ENCODE data around the gene XCL2.
"Not testable (repeated sequence)": the region's sequence is repeated elsewhere in the genome, so short reads cannot be mapped to it uniquely, and the experiment has no call there.

XCL2 gene

DNA sequence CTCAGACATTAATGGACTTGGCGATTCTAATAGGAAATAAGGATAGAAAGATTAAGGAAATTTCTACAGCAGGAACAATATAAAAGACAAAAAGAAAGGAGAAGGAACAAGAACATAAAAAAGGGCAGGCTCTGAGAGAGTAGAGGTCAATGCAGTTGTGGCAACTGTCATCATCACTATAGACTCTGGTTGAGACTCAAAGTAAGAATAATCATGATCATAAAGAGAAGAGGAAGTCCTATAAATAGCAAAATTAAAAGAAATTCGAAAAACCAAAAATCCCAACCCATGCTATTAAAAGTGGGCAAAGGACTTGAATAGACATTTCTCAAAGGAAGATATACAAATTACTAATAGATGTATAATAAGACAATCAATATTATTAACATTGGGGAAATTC, 18.2 kb upstream of the XCL2 start:
- no peak for FAIRE-seq
- no peak for DNase-seq (ENCODE audit: insufficient read length, low spot score)

DNA sequence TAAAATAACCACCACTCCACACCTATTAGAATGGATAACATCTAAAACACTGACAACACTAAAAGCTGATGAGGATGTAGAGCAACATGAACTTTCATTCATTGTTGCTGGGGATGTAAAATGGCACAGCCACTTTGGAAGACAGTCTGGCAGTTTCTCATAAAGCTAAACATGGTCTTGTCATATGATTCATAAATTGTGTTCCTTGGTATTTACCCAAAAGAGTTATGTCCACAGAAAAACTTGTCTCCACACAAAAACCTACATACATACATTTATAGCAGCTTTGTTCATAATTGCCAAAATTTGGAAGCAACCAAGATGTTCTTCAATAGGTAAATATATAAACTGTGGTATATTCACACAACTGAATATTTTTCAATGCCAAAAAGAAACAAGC, 16.6 kb upstream of the XCL2 start:
- no peak for FAIRE-seq
- no peak for DNase-seq (ENCODE audit: insufficient read length, low spot score)

DNA sequence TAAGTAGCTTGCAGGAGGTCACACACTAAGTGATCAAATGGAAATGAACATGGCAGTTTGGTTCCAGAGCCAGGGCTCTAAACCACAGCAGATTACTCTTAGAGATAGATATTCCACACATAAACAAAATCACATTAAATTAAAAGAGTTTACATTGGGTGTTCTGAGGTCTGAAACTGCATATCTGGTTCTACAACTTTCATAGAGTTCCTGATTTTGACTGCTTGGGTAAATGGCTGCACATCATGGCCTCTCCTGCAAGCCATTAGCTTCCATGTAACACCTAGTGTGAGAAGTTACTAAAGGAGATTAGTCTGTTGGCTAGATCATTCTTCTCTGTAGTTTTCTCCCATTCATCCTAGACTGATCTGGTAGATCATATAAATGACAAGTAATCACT, 12.8 kb upstream of the XCL2 start:
- FAIRE-seq: no peak
- DNase-seq (ENCODE audit: insufficient read length, low spot score): no peak

DNA sequence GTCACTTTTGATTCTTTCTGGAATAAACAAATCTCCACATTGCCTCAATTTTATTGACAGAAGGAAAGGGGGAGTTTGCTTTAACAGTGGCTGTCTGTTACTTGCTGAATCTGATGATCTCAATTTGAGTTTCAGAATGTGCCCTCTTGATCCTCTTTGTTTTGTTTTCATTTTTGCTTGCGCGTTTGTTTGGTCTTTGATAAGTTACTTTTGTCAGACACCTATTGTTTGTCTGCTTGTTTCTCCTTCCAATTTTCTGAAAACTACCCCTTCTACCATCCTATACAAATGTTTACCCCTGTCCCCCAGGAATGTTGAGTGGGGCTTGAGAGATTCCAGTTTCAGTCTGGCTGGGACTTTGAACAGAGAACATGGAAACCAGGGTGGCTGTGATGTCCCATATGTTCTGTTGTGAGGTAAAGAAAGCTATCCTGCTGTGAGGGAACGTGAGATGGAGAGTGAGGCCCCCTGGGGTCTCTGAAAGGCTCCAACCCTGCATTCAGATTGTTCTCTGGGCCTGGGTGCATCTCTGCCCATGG, 11.8 kb upstream of the XCL2 start:
- FAIRE-seq (no peak), DNase-seq (ENCODE audit: insufficient read length, low spot score) (no peak)

DNA sequence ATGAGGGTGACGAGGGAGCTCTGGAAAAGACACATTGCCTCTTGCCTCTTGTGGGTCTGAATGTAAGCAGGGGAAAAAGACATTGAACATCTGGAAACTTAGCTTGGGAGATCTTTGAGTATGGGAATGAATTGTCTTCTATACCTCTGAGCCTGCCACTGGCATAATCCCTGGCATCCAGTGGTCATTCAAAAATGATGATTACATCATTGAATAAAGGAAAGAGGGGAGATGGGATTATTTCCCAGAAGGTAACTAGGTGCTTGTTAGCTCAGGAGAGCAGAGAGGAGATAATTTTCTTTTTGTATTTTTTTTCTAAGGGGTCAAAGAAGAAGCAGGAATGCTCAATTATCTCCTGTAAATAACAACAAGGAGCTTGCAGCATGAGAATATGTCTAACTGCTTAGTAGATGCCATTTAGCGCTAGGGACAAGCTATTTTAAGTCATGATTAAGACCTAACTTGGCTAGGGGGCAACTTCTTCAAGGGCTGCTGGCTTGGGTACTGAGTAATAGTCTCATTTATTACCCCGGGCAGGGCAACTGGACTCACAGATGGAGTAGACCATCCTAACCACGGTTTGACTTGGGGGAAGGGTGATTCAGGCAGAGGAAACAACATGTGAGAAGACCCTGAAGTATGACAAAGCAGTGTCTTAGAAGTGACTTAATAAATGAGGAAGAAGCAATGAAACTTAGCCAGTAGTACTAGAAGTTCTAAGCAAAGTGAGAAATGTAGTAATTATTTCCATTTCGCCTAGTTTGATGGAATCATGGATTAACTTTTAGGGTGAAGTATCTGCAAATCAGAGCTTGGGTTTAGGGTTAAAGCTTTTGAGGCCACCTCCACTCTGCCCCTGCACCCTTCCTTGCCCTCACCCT, 11.0 kb upstream of the XCL2 start:
- DNase-seq (ENCODE audit: insufficient read length, low spot score): no peak
- no peak for FAIRE-seq

DNA sequence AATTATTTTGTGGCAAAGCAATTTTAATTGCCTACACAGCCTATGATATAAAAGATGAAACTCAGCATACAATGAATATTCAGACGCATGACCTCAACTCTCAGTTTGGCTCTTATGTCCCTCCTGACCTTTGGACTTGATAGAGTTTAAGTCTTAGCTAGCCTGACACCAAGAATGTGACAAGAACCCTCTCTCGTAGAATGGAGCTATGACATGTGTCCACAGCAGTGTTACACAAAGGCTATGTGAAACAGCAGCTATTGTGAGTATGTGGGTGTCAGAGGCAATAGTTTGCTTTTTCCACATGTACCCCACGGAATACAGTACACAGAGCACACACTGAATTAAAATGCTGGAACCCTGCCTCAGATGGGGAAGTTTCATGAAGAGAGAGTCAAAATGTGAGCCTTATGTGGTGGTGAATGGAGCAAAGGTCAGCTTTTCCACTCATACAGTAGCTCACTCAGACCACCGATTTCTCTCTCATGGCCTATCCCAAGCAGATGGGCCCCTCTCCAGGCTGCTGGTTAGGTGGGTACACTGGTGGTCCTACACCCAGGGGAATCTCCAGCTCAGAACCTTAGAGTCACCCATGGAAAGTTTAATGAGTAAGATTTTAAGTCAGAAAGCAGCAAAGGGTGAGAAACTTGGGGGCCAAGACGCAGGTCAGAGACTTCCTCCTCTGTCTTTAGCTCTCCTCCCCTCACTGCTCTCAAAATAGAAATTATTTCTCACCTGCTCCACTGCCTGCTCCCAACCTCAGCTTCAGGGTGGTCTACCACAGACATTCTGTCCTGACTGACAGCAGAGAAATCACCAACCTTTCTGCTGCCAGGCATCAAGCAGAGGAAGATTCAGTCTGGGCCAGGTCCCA, 10.1 kb upstream of the XCL2 start:
- FAIRE-seq: no peak

DNA sequence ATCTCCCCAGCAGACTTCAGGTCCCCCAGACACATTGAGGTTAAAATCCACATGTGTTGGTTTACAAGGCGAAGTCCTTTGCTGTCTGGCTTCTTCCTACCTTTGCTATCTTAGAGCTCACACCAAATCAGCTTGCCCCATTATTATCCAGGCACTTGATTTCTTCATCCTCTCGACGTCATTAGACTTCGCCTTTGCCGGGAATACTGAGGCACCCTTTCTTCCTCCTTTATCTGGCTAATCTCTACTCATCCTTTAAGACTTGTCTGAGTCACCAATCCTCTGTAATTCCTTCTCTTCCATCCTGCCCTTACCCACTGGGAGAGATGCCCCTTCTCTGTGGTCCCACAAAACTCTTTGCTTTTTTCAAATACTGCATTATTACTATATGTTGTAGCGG, 9.2 kb upstream of the XCL2 start:
- DNase-seq (ENCODE audit: insufficient read length, low spot score) (no peak), FAIRE-seq (no peak)

More for the DNA sequence above, 10.1 kb upstream of the XCL2 start:
- no peak for DNase-seq (ENCODE audit: insufficient read length, low spot score)

DNA sequence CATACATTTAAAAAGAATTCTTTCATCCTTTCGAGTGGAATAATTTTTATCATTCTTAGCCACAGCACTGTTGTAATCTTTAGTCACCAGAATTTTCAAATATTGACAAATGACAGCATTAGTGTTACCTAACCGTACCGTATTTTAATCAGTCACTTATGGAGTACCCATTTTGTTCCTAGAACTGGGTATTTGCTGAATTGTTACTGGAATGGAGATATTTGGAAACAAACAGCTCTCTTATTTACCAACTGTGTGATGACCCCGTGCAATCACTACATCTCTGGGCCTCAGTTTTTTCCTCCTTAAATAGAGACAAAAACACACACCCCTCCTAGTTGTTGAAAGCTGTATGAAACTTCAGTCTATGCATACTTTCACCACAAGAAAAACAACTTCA, 7.9 kb upstream of the XCL2 start:
- FAIRE-seq: no peak

DNA sequence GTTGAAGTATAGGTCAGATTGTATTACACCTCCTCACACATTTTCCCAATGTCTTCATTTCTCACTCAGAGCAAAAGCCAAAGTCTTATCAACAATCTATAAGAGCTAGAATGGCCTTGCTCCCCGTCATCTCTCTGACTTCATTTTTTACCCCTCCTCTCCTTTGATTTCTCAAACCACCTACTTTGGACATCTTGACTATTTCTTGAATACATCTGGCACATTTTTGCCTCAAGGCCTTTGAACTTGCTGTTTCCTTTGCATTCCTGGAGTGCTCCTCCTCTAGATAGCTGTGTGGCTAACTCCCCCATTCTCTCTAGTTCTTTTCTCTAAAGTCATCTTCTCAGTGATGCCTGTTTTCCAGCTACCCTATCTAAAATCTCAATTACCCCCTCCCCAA, 7.2 kb upstream of the XCL2 start:
- DNase-seq (ENCODE audit: insufficient read length, low spot score) (no peak), FAIRE-seq (no peak)

More for the DNA sequence above, 7.9 kb upstream of the XCL2 start:
- DNase-seq (ENCODE audit: insufficient read length, low spot score): no peak

DNA sequence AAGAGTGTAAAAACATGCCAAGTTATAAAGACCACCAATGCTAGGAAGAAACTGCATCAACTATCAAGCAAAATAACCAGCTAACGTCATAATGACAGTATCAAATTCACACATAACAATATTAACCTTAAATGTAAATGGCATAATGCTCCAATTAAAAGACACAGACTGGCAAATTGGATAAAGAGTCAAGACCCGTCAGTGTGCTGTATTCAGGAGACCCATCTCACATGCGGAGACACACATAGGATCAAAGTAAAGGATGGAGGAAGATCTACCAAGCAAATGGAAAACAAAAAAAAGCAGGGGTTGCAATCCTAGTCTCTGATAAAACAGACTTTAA, 2.7 kb upstream of the XCL2 start:
- DNase-seq (ENCODE audit: insufficient read length, low spot score); FAIRE-seq: not testable (repeated sequence)

DNA sequence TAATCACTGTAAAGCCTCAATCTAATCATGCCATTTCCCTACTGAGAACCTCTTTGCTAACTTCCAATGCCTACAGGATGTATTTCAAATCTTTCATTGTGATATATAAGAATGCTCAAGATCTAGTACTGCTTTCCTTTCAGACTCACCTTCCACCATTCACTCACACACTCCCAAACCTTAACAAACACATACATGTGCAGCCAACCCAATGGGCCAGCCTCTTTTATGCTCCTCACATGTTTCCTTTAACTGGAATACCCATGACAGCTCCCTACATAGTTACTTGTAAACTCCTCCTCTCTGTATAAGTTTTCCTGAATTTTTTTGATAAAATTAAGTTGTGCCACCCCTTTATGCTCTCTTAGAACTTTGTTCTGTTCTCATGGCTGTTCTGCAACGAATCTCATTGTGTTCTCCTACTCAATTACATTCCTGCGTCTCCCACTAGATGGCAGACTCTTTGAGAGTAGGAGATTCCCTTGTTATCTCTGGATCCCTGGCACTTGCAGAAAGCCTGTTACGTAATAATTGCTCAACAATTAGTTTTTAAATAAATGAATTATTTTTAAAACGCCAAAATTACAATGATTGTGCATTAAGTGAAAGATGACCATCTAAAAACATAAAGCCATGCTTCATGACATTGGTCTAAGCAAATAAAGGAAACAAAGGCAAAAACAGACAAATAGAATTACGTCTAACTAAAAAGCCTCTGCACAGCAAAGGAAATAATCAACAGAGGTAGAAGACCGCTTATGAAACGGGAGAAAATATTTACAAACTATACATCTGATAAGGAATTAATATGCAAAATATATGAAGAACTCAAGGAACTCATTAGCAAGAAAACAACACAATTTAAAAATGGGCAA, 2.1 kb upstream of the XCL2 start:
- not testable (repeated sequence) for DNase-seq (ENCODE audit: insufficient read length, low spot score); FAIRE-seq

DNA sequence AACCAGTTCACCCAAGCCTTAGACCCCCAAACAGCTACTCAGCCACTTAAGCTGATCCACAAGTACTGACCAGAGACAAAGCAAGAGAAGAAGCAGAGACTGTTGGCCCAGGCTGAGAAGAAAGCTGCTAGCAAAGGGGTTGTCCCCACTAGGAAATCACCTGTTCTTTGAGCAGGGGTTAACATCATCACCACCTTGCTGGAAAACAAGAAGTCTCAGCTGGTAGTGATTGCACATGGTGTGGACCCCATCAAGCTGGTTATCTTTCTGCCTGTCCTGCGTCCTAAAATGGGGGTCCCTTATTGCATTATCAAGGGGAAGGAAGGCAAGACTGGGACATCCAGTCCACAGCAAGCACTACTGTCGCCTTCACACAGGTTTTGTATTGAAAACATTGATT, 819 bp downstream of the XCL2 start:
- FAIRE-seq; DNase-seq (ENCODE audit: insufficient read length, low spot score): not testable (repeated sequence)

DNA sequence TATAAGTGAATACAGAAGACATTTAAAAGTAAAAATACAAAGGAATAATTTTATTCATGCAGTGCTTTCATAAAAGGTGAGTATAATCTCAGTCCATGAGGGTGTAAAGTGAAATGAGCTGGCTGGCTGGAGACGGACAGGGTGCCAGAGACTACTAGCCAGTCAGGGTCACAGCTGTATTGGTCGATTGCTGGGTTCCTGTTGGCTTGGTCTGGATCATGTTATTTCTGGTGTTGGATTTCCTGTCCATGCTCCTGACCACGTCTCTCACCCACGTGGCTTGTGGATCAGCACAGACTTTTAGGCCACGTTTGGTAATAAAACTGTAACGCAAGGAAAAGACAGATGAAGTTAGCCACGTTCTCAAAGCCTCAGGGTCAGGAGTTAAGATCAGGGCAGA, 3.0 kb downstream of the XCL2 start:
- FAIRE-seq: not testable (repeated sequence)

DNA sequence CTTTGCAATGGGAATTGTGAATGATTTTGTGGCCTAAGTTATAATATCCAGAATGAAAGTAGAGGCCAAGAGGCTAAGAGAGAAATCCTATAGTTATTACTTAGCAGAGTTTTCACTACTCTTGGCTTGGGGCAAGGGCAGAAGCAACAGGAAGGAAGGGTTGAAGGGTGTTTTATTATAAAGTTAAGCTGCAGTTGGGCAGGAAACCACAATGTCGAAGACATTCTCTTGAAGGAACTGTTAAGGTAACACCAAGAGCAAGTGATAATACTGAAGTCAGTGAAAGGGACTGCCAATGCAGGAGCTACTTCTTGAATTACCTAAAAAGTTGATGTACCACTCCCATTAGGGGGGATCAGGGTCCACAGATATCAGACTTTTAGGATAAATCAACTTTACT, 8.3 kb downstream of the XCL2 start:
- no peak for FAIRE-seq
- DNase-seq (ENCODE audit: insufficient read length, low spot score): no peak

More for the DNA sequence above, 3.0 kb downstream of the XCL2 start:
- DNase-seq (ENCODE audit: insufficient read length, low spot score): not testable (repeated sequence)

DNA sequence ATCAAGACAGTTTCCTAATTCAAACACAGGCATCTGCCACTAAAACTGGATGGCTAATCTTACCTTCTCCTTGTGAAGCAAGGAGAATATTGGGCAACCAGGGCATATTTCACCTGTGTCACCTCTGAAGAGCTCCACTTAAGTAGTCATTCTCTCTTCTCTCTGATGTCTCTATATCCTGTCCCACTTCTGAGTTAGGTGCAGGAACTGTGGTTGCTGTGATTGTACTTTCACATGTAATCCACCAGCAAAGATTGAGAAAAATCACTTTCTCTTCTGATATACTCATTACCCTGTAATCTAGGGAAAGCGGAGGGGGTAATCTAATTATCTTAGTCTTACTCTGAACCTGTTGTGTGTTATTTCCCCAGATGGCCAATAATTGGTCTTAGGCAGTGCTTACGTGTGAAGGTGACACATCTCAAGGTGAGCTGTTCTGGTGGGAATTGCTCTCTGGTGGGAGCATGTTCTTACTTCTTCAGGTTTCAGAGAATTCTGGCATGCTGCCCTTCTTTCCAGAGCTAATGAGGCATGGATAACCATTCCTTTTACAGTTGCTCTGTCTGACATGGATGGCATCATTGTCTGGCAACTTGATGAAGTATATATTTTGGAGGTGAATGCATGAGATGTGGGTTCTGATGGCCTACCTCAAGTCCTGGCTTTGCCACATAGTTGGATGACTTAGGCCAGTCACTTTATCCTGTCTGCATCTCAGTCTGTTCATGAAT, 12.0 kb downstream of the XCL2 start:
- FAIRE-seq: no peak
- no peak for DNase-seq (ENCODE audit: insufficient read length, low spot score)

DNA sequence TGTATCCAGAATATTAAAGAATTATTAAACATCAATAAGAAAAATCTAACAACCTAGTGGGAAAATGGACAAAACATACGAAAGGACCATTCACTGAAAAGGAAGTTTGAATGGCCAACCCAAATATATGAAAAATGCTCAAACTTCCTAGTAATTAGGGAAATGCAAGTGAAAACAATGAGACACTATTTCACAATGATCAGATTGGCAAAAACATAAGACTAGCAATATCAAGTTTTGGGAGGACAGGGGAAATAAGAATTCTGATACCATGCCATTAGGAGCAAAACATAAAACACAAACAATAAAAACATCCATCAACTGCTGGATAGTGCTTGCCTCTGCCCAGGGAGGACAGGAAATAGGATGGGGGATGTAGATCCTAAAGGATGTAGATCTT, 14.3 kb downstream of the XCL2 start:
- no peak for FAIRE-seq
- DNase-seq (ENCODE audit: insufficient read length, low spot score): no peak

DNA sequence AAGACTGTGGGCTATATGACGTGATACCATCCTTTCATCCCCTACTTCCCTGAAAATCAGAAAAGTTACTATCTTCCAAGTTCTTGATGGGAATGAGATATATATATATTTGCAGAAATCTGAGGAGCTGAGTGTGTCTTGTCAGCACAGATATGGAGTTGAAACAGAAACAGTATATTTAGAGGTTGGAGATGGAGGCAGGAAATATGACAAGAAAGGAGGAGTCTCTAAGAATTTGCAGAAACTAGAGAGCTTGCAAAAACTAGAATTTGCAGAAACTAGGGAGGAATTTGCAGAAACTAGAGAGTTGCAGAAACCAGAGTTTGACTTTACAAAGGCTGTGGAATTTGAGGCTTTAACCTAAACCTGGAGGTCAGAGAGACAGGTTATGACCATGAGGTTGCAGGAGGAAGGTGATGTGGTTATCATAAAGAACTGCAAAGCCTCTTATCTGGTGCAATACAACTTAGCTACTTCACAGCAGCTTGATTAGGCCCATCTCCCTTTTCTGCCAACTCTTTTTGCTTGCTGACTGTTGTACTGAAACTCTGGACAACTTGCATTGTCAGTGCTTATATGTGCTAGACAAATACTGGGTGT, 22.3 kb downstream of the XCL2 start:
- DNase-seq (ENCODE audit: insufficient read length, low spot score) (no peak), FAIRE-seq (no peak)

DNA sequence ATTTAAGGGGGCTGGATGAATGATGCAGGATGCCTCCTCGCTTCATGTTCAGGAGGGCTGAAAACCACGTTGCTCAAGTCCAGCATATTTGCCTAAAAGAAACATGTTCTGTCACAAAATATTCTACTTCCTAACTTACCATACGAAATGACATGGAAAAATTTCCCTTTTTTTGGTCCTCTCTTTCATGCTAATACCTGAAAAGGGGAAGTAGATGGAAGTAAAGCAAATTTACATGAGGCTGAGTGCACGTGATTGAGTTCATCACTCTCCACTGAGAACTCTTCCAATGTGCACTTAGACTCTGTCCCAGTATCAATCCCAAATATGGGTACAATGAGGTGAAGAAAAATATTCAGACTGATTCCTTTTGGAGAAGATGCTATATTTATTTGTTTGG, 23.0 kb downstream of the XCL2 start:
- FAIRE-seq (no peak), DNase-seq (ENCODE audit: insufficient read length, low spot score) (no peak)

DNA sequence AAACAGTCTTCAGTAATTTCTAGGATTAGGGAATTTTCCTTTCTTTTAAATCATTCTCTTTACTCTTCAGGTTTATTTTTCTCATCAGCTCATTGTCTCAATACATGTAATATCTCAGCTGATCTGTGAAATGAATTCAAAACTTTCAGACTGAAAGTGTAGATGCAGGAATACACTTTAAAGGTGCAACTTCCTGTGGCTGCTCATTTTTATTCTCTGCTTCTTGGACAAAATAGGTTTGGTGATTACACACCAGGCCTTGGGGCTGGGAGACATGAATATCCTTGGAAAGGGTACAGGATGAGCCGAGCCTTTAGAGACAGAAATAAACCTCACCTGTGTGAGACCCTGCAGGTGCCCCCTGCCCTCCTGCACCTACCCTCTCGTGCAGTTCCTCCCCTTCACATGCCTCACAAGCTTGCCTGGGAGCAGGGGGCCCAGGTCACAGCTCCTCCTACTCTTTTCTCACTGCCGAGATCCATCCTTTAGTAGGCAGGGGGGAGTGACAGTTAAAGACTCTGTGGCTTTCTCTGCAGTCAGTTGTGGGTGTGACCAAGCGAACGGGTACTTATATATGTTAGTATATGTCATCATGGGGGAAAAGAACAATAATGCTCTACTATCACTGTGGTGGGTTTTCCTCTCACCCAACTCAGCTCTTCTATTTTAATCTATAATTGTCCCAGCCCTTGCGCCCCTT, 23.6 kb downstream of the XCL2 start:
- no peak for FAIRE-seq

More for the DNA sequence above, 23.6 kb downstream of the XCL2 start:
- DNase-seq (ENCODE audit: insufficient read length, low spot score): no peak
